CD14-positive monocyte (primary cell): ENCODE measurements around the gene DOCK4. TPM values are rescaled to one million over a fixed set of nuclear protein-coding genes. Genes with fewer than 3 reads are reported as not detected.

Experiments used
- DNase-seq, 3 donors: peaks; one replicate each; pipeline ENCODE4 v3.0.0-alpha.2; 2011 to 2022
- H2AFZ ChIP-seq: 2 replicates; pipeline ENCODE4 v1.6.0; 2012; ENCODE audit warnings: mild to moderate bottlenecking, low read depth, low read length, inconsistent platforms; ENCODE audit not compliant: insufficient read depth, poor library complexity, severe bottlenecking
- H3K27ac ChIP-seq, 2 donors: 1 replicate in 1 of 2; 2 replicates in 1 of 2; pipeline ENCODE4 v1.5.1; 2012 to 2013; ENCODE audit warnings: low read length in 2 of 2, control low read depth in 1 of 2, inconsistent platforms in 1 of 2, low read depth in 1 of 2, mild to moderate bottlenecking in 1 of 2
- H3K27me3 ChIP-seq, 2 donors: one replicate each; pipeline versions ENCODE4 v1.6.0 to v1.6.1; 2011 to 2013; ENCODE audit warnings: low read length in 2 of 2; ENCODE audit not compliant: control insufficient read depth in 2 of 2, insufficient read depth in 2 of 2
- H3K36me3 ChIP-seq, 2 donors: replicated peaks in 1 of 2; 1 replicate in 1 of 2; 2 replicates in 1 of 2; pipeline versions ENCODE4 v1.5.1 to v1.6.1; 2012 to 2013; ENCODE audit warnings: low read length in 2 of 2, control low read depth in 1 of 2, inconsistent platforms in 1 of 2, mild to moderate bottlenecking in 1 of 2; ENCODE audit not compliant: insufficient read depth in 2 of 2, control insufficient read depth in 1 of 2
- H3K4me1 ChIP-seq, 2 donors: 1 replicate in 1 of 2; 2 replicates in 1 of 2; pipeline versions ENCODE4 v1.5.1 to v1.6.1; 2012 to 2013; ENCODE audit warnings: low read length in 2 of 2, control low read depth in 1 of 2, inconsistent platforms in 1 of 2, mild to moderate bottlenecking in 1 of 2, moderate library complexity in 1 of 2; ENCODE audit not compliant: insufficient read depth in 2 of 2, control insufficient read depth in 1 of 2
- H3K4me2 ChIP-seq: replicated peaks from 2 replicates; pipeline ENCODE3; 2012; ENCODE audit warnings: low read length, moderate library complexity, mild to moderate bottlenecking; ENCODE audit not compliant: poor library complexity, severe bottlenecking; ENCODE audit errors: extremely low read depth
- H3K4me3 ChIP-seq, 3 experiments: fragments of 200-600 bp in 1 of 3; sonication (generic) in 1 of 3; replicated peaks in 1 of 3; 1 replicate in 2 of 3; 2 replicates in 1 of 3; pipeline ENCODE4 v1.5.1; 2011 to 2013; ENCODE audit warnings: low read length in 3 of 3, mild to moderate bottlenecking in 3 of 3, control low read depth in 2 of 3, low read depth in 2 of 3, inconsistent platforms in 1 of 3, moderate library complexity in 1 of 3
- H3K79me2 ChIP-seq: 2 replicates; pipeline ENCODE4 v1.6.0; 2012; ENCODE audit warnings: mild to moderate bottlenecking, control low read depth, inconsistent platforms, low read length, moderate library complexity; ENCODE audit not compliant: insufficient read depth
- H3K9ac ChIP-seq: 2 replicates; pipeline ENCODE4 v1.6.0; 2017; ENCODE audit warnings: low read length, mild to moderate bottlenecking; ENCODE audit not compliant: insufficient read depth, poor library complexity, severe bottlenecking
- H3K9me3 ChIP-seq, 2 donors: replicated peaks in 1 of 2; 1 replicate in 1 of 2; 2 replicates in 1 of 2; pipeline versions ENCODE4 v1.5.1 to v1.6.1; 2012 to 2013; ENCODE audit warnings: low read length in 2 of 2, control low read depth in 1 of 2; ENCODE audit not compliant: control insufficient read depth in 1 of 2, insufficient read depth in 1 of 2
- H4K20me1 ChIP-seq: 2 replicates; pipeline ENCODE4 v1.6.0; 2012; ENCODE audit warnings: mild to moderate bottlenecking, low read length, control low read depth, moderate library complexity; ENCODE audit not compliant: insufficient read depth
- H3K27ac Mint-ChIP-seq, 7 donors: one replicate each; pipeline ENCODE4 v1.8.0; 2020; ENCODE audit warnings: mild to moderate bottlenecking in 7 of 7, mixed read lengths in 7 of 7, moderate library complexity in 6 of 7, inconsistent platforms in 2 of 7
- H3K27me3 Mint-ChIP-seq, 3 donors: one replicate each; pipeline ENCODE4 v1.8.0; 2021 to 2022; ENCODE audit warnings: low read depth in 3 of 3, mild to moderate bottlenecking in 3 of 3, mixed read lengths in 3 of 3, moderate library complexity in 3 of 3, inconsistent platforms in 1 of 3
- H3K36me3 Mint-ChIP-seq, 2 donors: one replicate each; pipeline ENCODE4 v1.8.0; 2020; ENCODE audit warnings: mixed read lengths in 2 of 2, inconsistent platforms in 1 of 2, mild to moderate bottlenecking in 1 of 2
- H3K4me1 Mint-ChIP-seq: one replicate; pipeline ENCODE4 v1.8.0; 2020; ENCODE audit warnings: mild to moderate bottlenecking, mixed read lengths
- H3K4me3 Mint-ChIP-seq, 2 donors: one replicate each; pipeline ENCODE4 v1.8.0; 2020; ENCODE audit warnings: mild to moderate bottlenecking in 2 of 2, mixed read lengths in 2 of 2, moderate library complexity in 1 of 2
- H3K9me3 Mint-ChIP-seq, 7 donors: one replicate each; pipeline ENCODE4 v1.8.0; 2020 to 2022; ENCODE audit warnings: mixed read lengths in 7 of 7, mild to moderate bottlenecking in 6 of 7, moderate library complexity in 6 of 7, inconsistent platforms in 2 of 7
- CTCF ChIP-seq: fragments of 200-600 bp; IDR thresholded peaks from one replicate; pipeline ENCODE4 v1.8.0; 2022; ENCODE audit warnings: antibody characterized with exemption, mild to moderate bottlenecking
- WGBS: methylation state at CpG from one replicate; pipeline ENCODE4 v1.1.5; 2013; ENCODE audit warnings: missing lambda C conversion rate; ENCODE audit not compliant: insufficient coverage; 5-methylcytosine and 5-hydroxymethylcytosine counted together
- intact Hi-C, 2 donors: fragments of 100-400 bp; cut with micrococcal nuclease; formaldehyde crosslinking; loops; one replicate each; pipeline versions ENCODE4 v1.15.0 to v1.15.1; 2023
- polyA plus RNA-seq, 3 donors: library from polyadenylated mRNA; depleted of rRNA in 1 of 3; unstranded in 2 of 3; stranded (reverse) in 1 of 3; fragments of 300-500 nt in 2 of 3; fragments of >200 nt in 1 of 3; fragmentation: Illumina TruSeq in 2 of 3; gene quantifications; 1 replicate in 2 of 3; 2 replicates in 1 of 3; pipeline ENCODE4 v1.2.3, GENCODE V29; 2012 to 2021

Gene DOCK4
- polyA plus RNA-seq, 3 donors = 1.3 to 5.0 (median 2.7) TPM

- no peaks in the 10 kb centered on the region for H3K4me1 Mint-ChIP-seq
These were observed 305.9 kb downstream of the DOCK4 start for GRCh38 chr7:111900283-111900682.

GRCh38 chr7:111895049-111895448 lies 311.1 kb downstream of the DOCK4 start:
- no CpG with 5 or more reads among the region's 2 CpGs for WGBS
- Histone ChIP-seq H3K9ac (no peak overlapping the region), H3K27me3 (no peaks in the 10 kb centered on the region), H3K4me3 (no peak overlapping the region), H3K9me3 (no peaks in the 10 kb centered on the region), H2AFZ (no peak overlapping the region), H3K4me2 (no peak overlapping the region), H3K36me3 (no peaks in the 10 kb centered on the region), H3K27ac (no peak overlapping the region), H3K4me1 (no peaks in the 10 kb centered on the region), H4K20me1 (no peaks in the 10 kb centered on the region), H3K79me2 (no peaks in the 10 kb centered on the region)
- Mint-ChIP-seq H3K9me3 (peaks cover 0 to 5% (median 0%) of the 10 kb centered on the region in 7 donors), H3K27ac (no peak overlapping the region), H3K4me3 (no peak overlapping the region), H3K27me3 (peaks cover 0 to 1% (median 0%) of the 10 kb centered on the region in 3 donors), H3K36me3 (peaks cover 0 to 2% of the 10 kb centered on the region in 2 donors), H3K4me1 (no peaks in the 10 kb centered on the region)
- no peak for DNase-seq
- TF ChIP-seq CTCF = no peak
- intact Hi-C loops = no loop called here

More at GRCh38 chr7:111900283-111900682, 305.9 kb downstream of the DOCK4 start:
- no peak overlapping the region for H3K4me3 Mint-ChIP-seq
- Histone ChIP-seq H3K36me3 (no peaks in the 10 kb centered on the region), H3K79me2 (no peaks in the 10 kb centered on the region), H3K27ac (no peak overlapping the region), H4K20me1 (no peaks in the 10 kb centered on the region), H2AFZ (no peak overlapping the region), H3K4me1 (no peaks in the 10 kb centered on the region), H3K4me3 (no peak overlapping the region), H3K27me3 (no peaks in the 10 kb centered on the region), H3K4me2 (no peak overlapping the region), H3K9ac (no peak overlapping the region), H3K9me3 (no peaks in the 10 kb centered on the region)
- peaks cover 0 to 2% of the 10 kb centered on the region in 2 donors for H3K36me3 Mint-ChIP-seq
- TF ChIP-seq CTCF = no peak
- no peak overlapping the region for H3K27ac Mint-ChIP-seq
- H3K9me3 Mint-ChIP-seq = peaks cover 0 to 7% (median 2%) of the 10 kb centered on the region in 7 donors
- no peak for DNase-seq
- WGBS = 94% methylated on average over 2 of the region's 7 CpGs
- peaks cover 0 to 1% (median 0%) of the 10 kb centered on the region in 3 donors for H3K27me3 Mint-ChIP-seq
- intact Hi-C loops = no loop called here
